Hepatocyte (in vitro differentiated cells): ENCODE results near the gene ZNF319. TPM values are rescaled to one million over a fixed set of nuclear protein-coding genes. Genes with fewer than 3 reads are reported as not detected.

ENCODE experiments used
- DNase-seq: peaks from one replicate; pipeline ENCODE4 v3.0.0-alpha.2; 2016; ENCODE audit warnings: low spot score
- H2AFZ ChIP-seq: fragments of 200-600 bp; sonication (generic); 2 replicates; pipeline ENCODE4 v1.6.0; 2016; ENCODE audit warnings: antibody characterized with exemption, mild to moderate bottlenecking
- H3K27ac ChIP-seq: fragments of 200-600 bp; sonication (generic); 2 replicates; pipeline ENCODE4 v1.5.1; 2016; ENCODE audit warnings: mild to moderate bottlenecking
- H3K27me3 ChIP-seq: fragments of 200-600 bp; sonication (generic); 2 replicates; pipeline ENCODE4 v1.6.1; 2016
- H3K36me3 ChIP-seq: fragments of 200-600 bp; sonication (generic); replicated peaks from 2 replicates; pipeline ENCODE4 v1.5.1; 2016; ENCODE audit warnings: low read depth; ENCODE audit not compliant: insufficient read depth
- H3K4me1 ChIP-seq: fragments of 200-600 bp; sonication (generic); 2 replicates; pipeline ENCODE4 v1.5.1; 2016; ENCODE audit warnings: mild to moderate bottlenecking, moderate library complexity; ENCODE audit not compliant: insufficient read depth
- H3K4me2 ChIP-seq: fragments of 200-600 bp; sonication (generic); 2 replicates; pipeline ENCODE4 v1.6.0; 2016
- H3K4me3 ChIP-seq: fragments of 200-600 bp; sonication (generic); 2 replicates; pipeline ENCODE4 v1.5.1; 2016; ENCODE audit warnings: mild to moderate bottlenecking
- H3K79me2 ChIP-seq: fragments of 200-600 bp; sonication (generic); 2 replicates; pipeline ENCODE4 v1.6.0; 2017; ENCODE audit warnings: mild to moderate bottlenecking
- H3K9me2 ChIP-seq: fragments of 200-600 bp; sonication (generic); replicated peaks from 2 replicates; pipeline ENCODE4 v1.6.0; 2017; ENCODE audit warnings: mild to moderate bottlenecking; ENCODE audit not compliant: insufficient read depth
- H3K9me3 ChIP-seq: fragments of 200-600 bp; sonication (generic); 2 replicates; pipeline ENCODE4 v1.5.1; 2016; ENCODE audit warnings: low read depth, mild to moderate bottlenecking
- H4K20me1 ChIP-seq: fragments of 200-600 bp; sonication (generic); 2 replicates; pipeline ENCODE4 v1.6.0; 2016; ENCODE audit warnings: mild to moderate bottlenecking; ENCODE audit not compliant: insufficient read depth, poor library complexity, severe bottlenecking
- CTCF ChIP-seq: fragments of 200-600 bp; sonication (generic); IDR thresholded peaks from 2 replicates; pipeline ENCODE4 v1.5.1; 2016; ENCODE audit warnings: antibody characterized with exemption, mild to moderate bottlenecking; ENCODE audit not compliant: poor library complexity
- EZH2 ChIP-seq: fragments of 200-600 bp; sonication (generic); IDR thresholded peaks from 2 replicates; pipeline ENCODE4 v1.6.1; 2016; ENCODE audit warnings: antibody characterized with exemption, mild to moderate bottlenecking, borderline replicate concordance
- EZH2phosphoT487 ChIP-seq: fragments of 200-600 bp; sonication (generic); IDR thresholded peaks from one replicate; pipeline ENCODE4 v1.6.1; 2018; ENCODE audit warnings: antibody characterized with exemption, mild to moderate bottlenecking, low read depth, moderate library complexity; ENCODE audit not compliant: unreplicated experiment, severe bottlenecking
- WGBS: methylation state at CpG from one replicate; pipeline ENCODE4 v1.1.6; 2016; ENCODE audit warnings: low lambda C conversion rate; ENCODE audit errors: missing lambda C conversion rate; 5-methylcytosine and 5-hydroxymethylcytosine counted together
- polyA plus RNA-seq: library from polyadenylated mRNA; unstranded; fragments of >200 nt; fragmentation: Nextera tagmentation; extraction: Ambion mirVana; gene quantifications from 2 replicates; pipeline ENCODE4 v1.2.1, GENCODE V29; 2016
- total RNA-seq: library from RNA; depleted of rRNA; stranded (reverse); fragments of >200 nt; gene quantifications from 2 replicates; pipeline ENCODE4 v1.2.3, GENCODE V29; 2014

Gene ZNF319
- total RNA-seq (4.0 and 5.3 TPM in 2 replicates), polyA plus RNA-seq (5.2 and 8.3 TPM in 2 replicates)

- Histone ChIP-seq H3K27me3 (no peaks in the 10 kb centered on the region), H3K79me2 (peaks cover 9% of the 10 kb centered on the region), H3K4me1 (peaks cover 17% of the 10 kb centered on the region), H3K9me3 (no peaks in the 10 kb centered on the region), H3K4me3 (peak within 1 kb of the TSS; percentile 99), H3K4me2 (peak within 1 kb of the TSS; percentile 99), H2AFZ (peak within 1 kb of the TSS; percentile 94), H3K9me2 (no peaks in the 10 kb centered on the region), H3K36me3 (no peaks in the 10 kb centered on the region), H4K20me1 (peaks cover 7% of the 10 kb centered on the region), H3K27ac (peak within 1 kb of the TSS; percentile 90)
- WGBS = 2% methylated on average over 47 of the region's 95 CpGs
- no peak for DNase-seq
- TF ChIP-seq CTCF (no peak), EZH2phosphoT487 (no peak), EZH2 (no peak)
Measured at GRCh38 chr16:57999971-58000705, at the start of gene ZNF319. Gene ZNF319, minus strand, starts transcription at chr16:58000672. Its CDS starts 2,407 bp downstream, at chr16:57998265.

GRCh38 chr16:58049232-58050185, 49.0 kb upstream of the ZNF319 start:
- Histone ChIP-seq H4K20me1 (no peaks in the 10 kb centered on the region), H3K79me2 (no peaks in the 10 kb centered on the region), H3K36me3 (no peaks in the 10 kb centered on the region), H3K4me2 (no peak overlapping the region), H3K27me3 (no peaks in the 10 kb centered on the region), H3K9me2 (no peaks in the 10 kb centered on the region), H3K27ac (no peak overlapping the region), H3K4me1 (no peaks in the 10 kb centered on the region), H3K9me3 (no peaks in the 10 kb centered on the region), H3K4me3 (no peak overlapping the region), H2AFZ (no peak overlapping the region)
- 82% methylated on average over 17 of the region's 17 CpGs for WGBS
- TF ChIP-seq EZH2phosphoT487 (no peak), EZH2 (no peak), CTCF (no peak)
- no peak for DNase-seq

- Histone ChIP-seq H3K4me2 (no peak overlapping the region), H3K36me3 (no peaks in the 10 kb centered on the region), H3K9me2 (no peaks in the 10 kb centered on the region), H3K9me3 (no peaks in the 10 kb centered on the region), H3K27ac (no peak overlapping the region), H3K79me2 (no peaks in the 10 kb centered on the region), H4K20me1 (no peaks in the 10 kb centered on the region), H2AFZ (no peak overlapping the region), H3K4me3 (no peak overlapping the region), H3K4me1 (no peaks in the 10 kb centered on the region), H3K27me3 (no peaks in the 10 kb centered on the region)
- no peak for TF ChIP-seq CTCF
- TF ChIP-seq EZH2phosphoT487 = no peak
- no peak for TF ChIP-seq EZH2
- no peak for DNase-seq
- 88% methylated on average over 13 of the region's 13 CpGs for WGBS
Measured at GRCh38 chr16:58048494-58049231, 48.2 kb upstream of the ZNF319 start.
